Spleen (tissue), 7 donors: Measurements from ENCODE around the gene AQP3.
"Not testable (repeated sequence)": the region's sequence is repeated elsewhere in the genome, so short reads cannot be mapped to it uniquely, and the experiment has no call there.

ENCODE experiments used
- CTCF ChIP-seq, 11 experiments: fragments of 200-600 bp in 7 of 11; fragments of 450-650 bp in 4 of 11; sonication (generic) in 4 of 11; IDR thresholded peaks in 8 of 11; conservative IDR thresholded peaks in 3 of 11; 1 replicate in 7 of 11; 2 replicates in 4 of 11; pipeline versions ENCODE4 v1.4.0 to v1.8.0; 2016 to 2021; ENCODE audit warnings: antibody characterized with exemption in 11 of 11, inconsistent platforms in 4 of 11, mild to moderate bottlenecking in 1 of 11
- POLR2A ChIP-seq, 3 donors: fragments of 450-650 bp; IDR thresholded peaks; one replicate each; pipeline ENCODE4 v1.5.1; 2017; ENCODE audit warnings: antibody characterized with exemption in 3 of 3, mild to moderate bottlenecking in 1 of 3
- POLR2AphosphoS5 ChIP-seq, 3 donors: sonication (generic); formaldehyde crosslinking; IDR thresholded peaks; one replicate each; pipeline ENCODE4 v1.5.1; 2017; ENCODE audit warnings: antibody characterized with exemption in 3 of 3
- donor health status: DM: no; HTN: no; CAD: no; lungs with moderate emphysema.
- donor health status: DM: no; HTN: no; CAD: no.
- donor health status: DM: no; HTN: no; CAD: no.

- not testable (repeated sequence) for TF ChIP-seq CTCF (IDR thresholded peaks at IDR 0.05 in 8 of 11, conservative IDR thresholded peaks at IDR 0.05 in 3 of 11); POLR2AphosphoS5 (IDR thresholded peaks at IDR 0.05); POLR2A (IDR thresholded peaks at IDR 0.05)
Measured at GRCh38 chr9:33401809-33402208, 45.6 kb downstream of the AQP3 start.
